ENCODE measurements around the gene SPRING1. TPM values are rescaled to one million over a fixed set of nuclear protein-coding genes. Genes with fewer than 3 reads are reported as not detected.

Gene SPRING1
- total and polyA plus RNA-seq, 4 donors = 6.0 to 11.7 (median 8.4) TPM

GRCh38 chr12:116717466-116718437 is 20.1 kb downstream of the SPRING1 start:
- no peaks in the 10 kb centered on the region for H3K27me3 ChIP-seq (ENCODE audit: control insufficient read depth in 4 of 4, insufficient read depth in 4 of 4, low read length in 3 of 4)
- peaks cover 2 to 17% (median 10%) of the 10 kb centered on the region in 4 donors for H3K36me3 ChIP-seq (ENCODE audit: control insufficient read depth in 4 of 4, insufficient read depth in 3 of 4, low read depth in 1 of 4, low read length in 3 of 4)
- TF ChIP-seq NR2F2 (IDR thresholded peaks at IDR 0.05) (no peak), REST (IDR thresholded peaks at IDR 0.05) (no peak), FOXA2 (IDR thresholded peaks at IDR 0.05) (no peak), TAF1 (conservative IDR thresholded peaks at IDR 0.05) (no peak), YY1 (IDR thresholded peaks at IDR 0.05) (no peak), EGR1 (IDR thresholded peaks at IDR 0.05; ENCODE audit: low read depth in 2 of 2) (no peak), SP1 (IDR thresholded peaks at IDR 0.05) (no peak), ATF3 (IDR thresholded peaks at IDR 0.05) (no peak), FOXA1 (IDR thresholded peaks at IDR 0.05) (no peak)
- no peaks in the 10 kb centered on the region for H3K4me1 ChIP-seq (ENCODE audit: control insufficient read depth in 4 of 4, insufficient read depth in 4 of 4, low read length in 3 of 4)
- no peak overlapping the region for H3K9ac ChIP-seq (ENCODE audit: low read depth in 1 of 2, low read length in 2 of 2)
- no peak for DNase-seq (ENCODE audit: low spot score)
- 93% methylated on average over 27 of the region's 27 CpGs for WGBS
- H3K27ac ChIP-seq (ENCODE audit: low read depth in 1 of 2, low read length in 2 of 2) = no peak overlapping the region
- H3K4me3 ChIP-seq (ENCODE audit: low read depth in 1 of 3, low read length in 3 of 3) = no peak overlapping the region
- no peaks in the 10 kb centered on the region for H3K9me3 ChIP-seq (ENCODE audit: control insufficient read depth in 4 of 4, low read length in 3 of 4)

GRCh38 chr12:116714175-116714574 is 23.7 kb downstream of the SPRING1 start:
- peaks cover 0 to 9% (median 4%) of the 10 kb centered on the region in 4 donors for H3K36me3 ChIP-seq (ENCODE audit: control insufficient read depth in 4 of 4, insufficient read depth in 3 of 4, low read depth in 1 of 4, low read length in 3 of 4)
- H3K27ac ChIP-seq (ENCODE audit: low read depth in 1 of 2, low read length in 2 of 2) = no peak overlapping the region
- no peak for DNase-seq (ENCODE audit: low spot score)
- 96% methylated on average over 9 of the region's 9 CpGs for WGBS
- H3K4me1 ChIP-seq (ENCODE audit: control insufficient read depth in 4 of 4, insufficient read depth in 4 of 4, low read length in 3 of 4) = peaks cover 0 to 2% (median under 1%) of the 10 kb centered on the region in 4 donors
- no peak overlapping the region for H3K9ac ChIP-seq (ENCODE audit: low read depth in 1 of 2, low read length in 2 of 2)
- TF ChIP-seq SP1 (IDR thresholded peaks at IDR 0.05) (no peak), RAD21 (IDR thresholded peaks at IDR 0.05) (no peak), ATF3 (IDR thresholded peaks at IDR 0.05) (no peak), EGR1 (IDR thresholded peaks at IDR 0.05; ENCODE audit: low read depth in 2 of 2) (no peak), REST (IDR thresholded peaks at IDR 0.05) (no peak), TAF1 (conservative IDR thresholded peaks at IDR 0.05) (no peak), YY1 (IDR thresholded peaks at IDR 0.05) (no peak), NR2F2 (IDR thresholded peaks at IDR 0.05) (no peak), CTCF (IDR thresholded peaks at IDR 0.05; ENCODE audit: low read depth, low read length, missing input control) (no peak), JUND (IDR thresholded peaks at IDR 0.05) (no peak), MAX (IDR thresholded peaks at IDR 0.05) (no peak)
- H3K4me3 ChIP-seq (ENCODE audit: low read depth in 1 of 3, low read length in 3 of 3) = no peak overlapping the region
- H3K27me3 ChIP-seq (ENCODE audit: control insufficient read depth in 4 of 4, insufficient read depth in 4 of 4, low read length in 3 of 4) = no peaks in the 10 kb centered on the region
- H3K9me3 ChIP-seq (ENCODE audit: control insufficient read depth in 4 of 4, low read length in 3 of 4) = no peaks in the 10 kb centered on the region
